SK-N-SH (cell line): ENCODE data around the gene MAMLD1. TPM values are rescaled to one million over a fixed set of nuclear protein-coding genes. Genes with fewer than 3 reads are reported as not detected.

Experiments
- CTCF ChIA-PET: fragments of 300-600, 350-600 bp; formaldehyde crosslinking; extraction: SDS; loops from one replicate; lab custom pipeline; 2021; lab: Yijun Ruan, JAX
- POLR2A ChIA-PET: fragments of 350-600 bp; sonication (Branson Sonifier 250); formaldehyde crosslinking; extraction: SDS; loops from one replicate; lab custom pipeline; 2020; ENCODE audit warnings: antibody characterized with exemption, inconsistent platforms; lab: Yijun Ruan, JAX
- DNase-seq: peaks from one replicate; pipeline ENCODE4 v3.0.0; 2012
- H2AFZ ChIP-seq: fragments of 200-600 bp; sonication (generic); 2 replicates; pipeline ENCODE4 v1.8.1; 2016; ENCODE audit warnings: antibody characterized with exemption, mild to moderate bottlenecking, low read depth
- H3F3A ChIP-seq: fragments of 200-600 bp; sonication (generic); replicated peaks from 2 replicates; pipeline ENCODE3; 2016; ENCODE audit warnings: antibody characterized with exemption, mild to moderate bottlenecking; ENCODE audit not compliant: insufficient read depth
- H3K27ac ChIP-seq, 2 experiments: fragments of 200-500 bp in 1 of 2; fragments of 200-600 bp in 1 of 2; sonication (Bioruptor generic) in 1 of 2; sonication (generic), shearing (Covaris generic) in 1 of 2; 2 replicates each; pipeline versions ENCODE4 v1.5.1 to v1.6.1; 2014 to 2016; ENCODE audit warnings: low read depth in 2 of 2, inconsistent platforms in 1 of 2, low read length in 1 of 2, mild to moderate bottlenecking in 1 of 2, mixed read lengths in 1 of 2
- H3K27me3 ChIP-seq: fragments of 200-600 bp; sonication (generic), shearing (Covaris generic); 2 replicates; pipeline ENCODE4 v1.6.1; 2016; ENCODE audit warnings: mixed run types; ENCODE audit not compliant: insufficient read depth
- H3K36me3 ChIP-seq, 2 experiments: fragments of 200-500 bp in 1 of 2; fragments of 200-600 bp in 1 of 2; sonication (Bioruptor generic) in 1 of 2; sonication (generic) in 1 of 2; replicated peaks in 1 of 2; 2 replicates each; pipeline versions ENCODE3 to v1.5.1; 2014 to 2016; ENCODE audit warnings: low read length in 1 of 2, mild to moderate bottlenecking in 1 of 2; ENCODE audit not compliant: insufficient read depth in 2 of 2, control insufficient read depth in 1 of 2
- H3K4me1 ChIP-seq, 2 experiments: fragments of 200-500 bp in 1 of 2; fragments of 200-600 bp in 1 of 2; sonication (Bioruptor generic) in 1 of 2; sonication (generic), shearing (Covaris generic) in 1 of 2; 2 replicates each; pipeline versions ENCODE4 v1.5.1 to v1.6.1; 2014 to 2016; ENCODE audit warnings: low read depth in 1 of 2, low read length in 1 of 2, mixed run types in 1 of 2; ENCODE audit not compliant: insufficient read depth in 2 of 2, control insufficient read depth in 1 of 2
- H3K4me2 ChIP-seq: fragments of 200-600 bp; sonication (generic), shearing (Covaris generic); 2 replicates; pipeline ENCODE4 v1.6.1; 2017; ENCODE audit warnings: mixed run types
- H3K4me3 ChIP-seq, 2 experiments: fragments of 200-500 bp in 1 of 2; fragments of 200-600 bp in 1 of 2; sonication (Bioruptor generic) in 1 of 2; sonication (generic), shearing (Covaris generic) in 1 of 2; 2 replicates each; pipeline versions ENCODE4 v1.5.1 to v1.8.1; 2014 to 2016; ENCODE audit warnings: low read depth in 2 of 2, inconsistent platforms in 1 of 2, low read length in 1 of 2, mild to moderate bottlenecking in 1 of 2, mixed read lengths in 1 of 2, moderate library complexity in 1 of 2
- H3K79me2 ChIP-seq: fragments of 200-600 bp; sonication (generic); 2 replicates; pipeline ENCODE4 v1.8.1; 2017; ENCODE audit warnings: mild to moderate bottlenecking; ENCODE audit not compliant: insufficient read depth
- H3K9ac ChIP-seq: fragments of 200-600 bp; sonication (generic); 2 replicates; pipeline ENCODE4 v1.6.1; 2017; ENCODE audit warnings: mixed run types
- H3K9me2 ChIP-seq: fragments of 200-600 bp; sonication (generic); 2 replicates; pipeline ENCODE4 v1.6.1; 2017; ENCODE audit warnings: mixed run types
- H3K9me3 ChIP-seq: fragments of 200-600 bp; sonication (generic); 2 replicates; pipeline ENCODE4 v1.6.1; 2017; ENCODE audit warnings: mixed run types, mild to moderate bottlenecking, moderate library complexity
- H4K20me1 ChIP-seq: fragments of 200-600 bp; sonication (generic); 2 replicates; pipeline ENCODE4 v1.6.1; 2017; ENCODE audit warnings: mild to moderate bottlenecking, mixed run types; ENCODE audit not compliant: insufficient read depth
- CTCF ChIP-seq: fragments of 200-600 bp; sonication (generic); IDR thresholded peaks from 2 replicates; pipeline ENCODE4 v1.6.1; 2017; ENCODE audit warnings: antibody characterized with exemption, mild to moderate bottlenecking, moderate library complexity
- EP300 ChIP-seq, 2 experiments: IDR thresholded peaks; 2 replicates each; pipeline versions ENCODE4 v1.4.0 to v1.6.1; 2012; ENCODE audit warnings: borderline replicate concordance in 1 of 2, low read depth in 1 of 2, low read length in 1 of 2
- FOSL2 ChIP-seq: IDR thresholded peaks from 2 replicates; pipeline ENCODE4 v1.4.0; 2012; ENCODE audit warnings: low read depth, mild to moderate bottlenecking, moderate library complexity, borderline replicate concordance
- GATA2 ChIP-seq: sonication (generic); formaldehyde crosslinking; IDR thresholded peaks from 2 replicates; pipeline ENCODE4 v1.5.0; 2020; ENCODE audit warnings: mild to moderate bottlenecking, missing genetic modification reagents
- IRF3 ChIP-seq: fragments of 150-350 bp; IDR thresholded peaks from 2 replicates; pipeline ENCODE4 v1.6.1; 2016; ENCODE audit warnings: mild to moderate bottlenecking, low read depth, low read length
- JUND ChIP-seq: IDR thresholded peaks from 2 replicates; pipeline ENCODE4 v1.4.0; 2012
- NFIC ChIP-seq: IDR thresholded peaks from 2 replicates; pipeline ENCODE4 v1.4.0; 2012; ENCODE audit warnings: borderline replicate concordance
- NRF1 ChIP-seq: IDR thresholded peaks from 2 replicates; pipeline ENCODE4 v1.6.1; 2012; ENCODE audit warnings: low read depth, mild to moderate bottlenecking, low read length
- PBX3 ChIP-seq: IDR thresholded peaks from 2 replicates; pipeline ENCODE4; 2012
- POLR2AphosphoS5 ChIP-seq: IDR thresholded peaks from 2 replicates; pipeline ENCODE4 v1.6.1; 2012; ENCODE audit warnings: low read depth, low read length
- RAD21 ChIP-seq: IDR thresholded peaks from 2 replicates; pipeline ENCODE4 v1.6.1; 2012; ENCODE audit warnings: mild to moderate bottlenecking, low read length
- RCOR1 ChIP-seq: fragments of 150-350 bp; IDR thresholded peaks from 2 replicates; pipeline ENCODE4 v1.6.1; 2017; ENCODE audit warnings: antibody characterized with exemption, low read length
- REST ChIP-seq: IDR thresholded peaks from 2 replicates; pipeline ENCODE4 v1.6.1; 2012; ENCODE audit warnings: mild to moderate bottlenecking, low read depth, low read length, moderate library complexity
- SMC3 ChIP-seq: IDR thresholded peaks from 2 replicates; pipeline ENCODE4 v1.6.1; 2012; ENCODE audit warnings: low read depth, low read length, improper control_type of control experiment
- TAF1 ChIP-seq: IDR thresholded peaks from 2 replicates; pipeline ENCODE4 v1.6.1; 2012; ENCODE audit warnings: low read depth, mild to moderate bottlenecking, low read length, moderate library complexity, borderline replicate concordance
- TEAD4 ChIP-seq: IDR thresholded peaks from 2 replicates; pipeline ENCODE4 v1.4.0; 2012; ENCODE audit warnings: mild to moderate bottlenecking, borderline replicate concordance; ENCODE audit not compliant: insufficient read depth
- USF1 ChIP-seq: IDR thresholded peaks from 2 replicates; pipeline ENCODE4 v1.4.0; 2012; ENCODE audit warnings: low read depth, borderline replicate concordance
- YY1 ChIP-seq: IDR thresholded peaks from 2 replicates; pipeline ENCODE4 v1.4.0; 2012; ENCODE audit warnings: low read depth, mild to moderate bottlenecking
- WGBS: methylation state at CpG from one replicate; pipeline ENCODE4 v1.1.6; 2017; ENCODE audit warnings: low lambda C conversion rate; 5-methylcytosine and 5-hydroxymethylcytosine counted together
- polyA plus RNA-seq, 3 experiments: library from polyadenylated mRNA; depleted of rRNA; stranded (reverse); fragments of >200 nt; gene quantifications; 2 replicates each; pipeline ENCODE4 v1.2.3, GENCODE V29; 2012
- TF ChIP-seq, protein P1 (sequence below): fragments of 150-350 bp; IDR thresholded peaks from 2 replicates; pipeline ENCODE4 v1.6.1; 2017; ENCODE audit warnings: antibody characterized with exemption, low read length, low read depth, borderline replicate concordance

MAMLD1 gene
- polyA plus RNA-seq, 1 of the 3 experiments (the other 2 are of a cell fraction), result 4.4 TPM

GRCh38 chrX:150508451-150509367, 145.6 kb downstream of the MAMLD1 start:
- WGBS, result 55% methylated on average over 2 of the region's 16 CpGs
- no peaks in the 10 kb centered on the region; the same call in 1 of the 2 replicates for H3K27me3 ChIP-seq
- no peak overlapping the region for H3K9ac ChIP-seq
- no peak overlapping the region for H3K27ac ChIP-seq
- H4K20me1 ChIP-seq, result no peaks in the 10 kb centered on the region
- TF ChIP-seq POLR2AphosphoS5 (no peak), FOSL2 (no peak), RAD21 (no peak), GATA2 (CRISPR knock-in tag) (no peak), YY1 (no peak), USF1 (no peak), NRF1 (no peak), PBX3 (no peak), CTCF (no peak), JUND (no peak), RCOR1 (no peak), TAF1 (no peak), IRF3 (no peak), EP300 (IDR thresholded peaks at IDR 0.05; ENCODE audit: borderline replicate concordance in 1 of 2, low read depth in 1 of 2, low read length in 1 of 2) (no peak), SMC3 (no peak), NFIC (no peak), REST (no peak), TEAD4 (no peak)
- TF ChIP-seq, protein P1, sequence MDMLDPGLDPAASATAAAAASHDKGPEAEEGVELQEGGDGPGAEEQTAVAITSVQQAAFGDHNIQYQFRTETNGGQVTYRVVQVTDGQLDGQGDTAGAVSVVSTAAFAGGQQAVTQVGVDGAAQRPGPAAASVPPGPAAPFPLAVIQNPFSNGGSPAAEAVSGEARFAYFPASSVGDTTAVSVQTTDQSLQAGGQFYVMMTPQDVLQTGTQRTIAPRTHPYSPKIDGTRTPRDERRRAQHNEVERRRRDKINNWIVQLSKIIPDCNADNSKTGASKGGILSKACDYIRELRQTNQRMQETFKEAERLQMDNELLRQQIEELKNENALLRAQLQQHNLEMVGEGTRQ, result no peak
- no peak overlapping the region for H3K4me2 ChIP-seq
- no peak for DNase-seq
- no peaks in the 10 kb centered on the region for H3F3A ChIP-seq
- no peak overlapping the region for H2AFZ ChIP-seq
- no peaks in the 10 kb centered on the region for H3K9me2 ChIP-seq
- CTCF ChIA-PET, result no interaction called here
- H3K4me3 ChIP-seq, result no peak overlapping the region
- H3K9me3 ChIP-seq, result no peaks in the 10 kb centered on the region
- no peaks in the 10 kb centered on the region for H3K79me2 ChIP-seq
- H3K4me1 ChIP-seq, result peaks cover 0 to 12% of the 10 kb centered on the region in 2 experiments; a peak in 1 of 4 replicates
- H3K36me3 ChIP-seq, result peaks cover 0 to 3% of the 10 kb centered on the region in 2 experiments
- POLR2A ChIA-PET, result no interaction called here
